ENCODE results near the gene APOL3. TPM values are rescaled to one million over a fixed set of nuclear protein-coding genes. Genes with fewer than 3 reads are reported as not detected.
"Not testable (repeated sequence)": the region's sequence is repeated elsewhere in the genome, so short reads cannot be mapped to it uniquely, and the experiment has no call there.

Gene APOL3
- total RNA-seq, 1 experiment from 2014 or later, result not detected

DNA sequence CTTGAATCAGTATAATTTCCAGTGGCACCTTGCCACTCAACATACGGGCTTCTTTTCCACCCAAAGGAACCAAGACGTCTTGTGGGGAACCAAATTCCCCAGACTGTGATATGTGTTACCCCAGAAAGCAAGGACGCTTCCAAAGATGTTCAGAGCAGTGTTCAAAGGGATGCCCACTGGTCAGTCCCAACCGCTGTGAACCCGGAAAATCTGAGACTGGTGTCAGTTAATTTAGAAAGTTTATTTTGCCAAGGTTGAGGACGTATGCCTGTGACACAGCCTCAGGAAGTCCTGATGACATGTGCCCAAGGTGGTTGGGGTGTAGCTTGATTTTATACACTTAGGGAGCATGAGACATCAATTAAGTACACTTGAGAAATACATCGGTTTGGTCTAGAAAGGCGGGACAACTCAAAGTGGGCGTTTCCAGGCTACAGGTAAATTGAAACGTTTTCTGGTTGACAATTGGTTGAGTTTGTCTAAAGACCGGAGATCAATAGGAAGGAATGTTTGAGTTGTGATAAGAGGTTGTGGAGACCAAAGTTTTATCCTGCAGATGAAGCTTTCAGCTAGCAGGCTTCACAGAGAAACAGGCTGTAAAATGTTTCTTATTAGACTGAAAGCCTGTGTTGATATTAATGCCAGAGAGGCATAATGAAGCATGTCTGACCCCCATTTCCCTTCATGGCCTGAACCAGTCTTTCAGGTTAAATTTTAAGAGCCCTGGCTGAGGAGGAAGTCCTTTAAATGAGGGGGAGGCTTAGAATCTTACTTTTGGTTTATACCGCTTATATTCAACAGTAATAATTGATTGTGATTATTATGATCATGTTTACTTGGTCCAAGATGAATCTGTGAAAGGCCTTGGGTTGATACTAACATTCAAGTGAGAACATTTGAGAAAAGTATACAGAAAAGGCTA lies 6.8 kb downstream of the APOL3 start:
- DNase-seq, result peak; percentile 1
- no peak overlapping the region for H3K23ac ChIP-seq (ENCODE audit: insufficient read length, low read depth, low read length)
- H3K4me1 ChIP-seq (ENCODE audit: insufficient read depth, low read length), result peaks cover 2% of the 10 kb centered on the region; the same call in 1 of the 2 replicates
- H2AK5ac ChIP-seq (ENCODE audit: insufficient read length, low read length), result no peak overlapping the region
- H3T11ph ChIP-seq (ENCODE audit: low read length), result no peak overlapping the region
- H2AFZ ChIP-seq (ENCODE audit: low read length), result no peak overlapping the region
- H2BK15ac ChIP-seq (ENCODE audit: low read depth, low read length), result no peak overlapping the region
- Mint-ChIP-seq H3K9me3 (peaks cover 3 to 5% of the 10 kb centered on the region in 2 experiments; a peak in 3 of 5 replicates), H3K27me3 (ENCODE audit: low read depth) (peaks cover 5% of the 10 kb centered on the region; the same call in 1 of the 2 replicates), H3K4me3 (no peak overlapping the region), H3K36me3 (ENCODE audit: insufficient read depth in 1 of 3, low read depth in 3 of 3) (peaks cover 0 to 8% (median 4%) of the 10 kb centered on the region in 3 experiments; a peak in 3 of 7 replicates), H3K27ac (no peak overlapping the region), H3K4me1 (peaks cover 16 to 20% of the 10 kb centered on the region in 2 experiments)
- H3K23me2 ChIP-seq (ENCODE audit: insufficient read length, low read depth, low read length, poor library complexity, severe bottlenecking), result no peaks in the 10 kb centered on the region
- no peaks in the 10 kb centered on the region for H3K79me2 ChIP-seq (ENCODE audit: insufficient read depth, low read length)
- no peak overlapping the region for H3K27ac ChIP-seq (ENCODE audit: insufficient read length, low read depth, low read length)
- H3K56ac ChIP-seq (ENCODE audit: insufficient read length, low read depth, low read length), result no peak overlapping the region
- H3K9ac ChIP-seq (ENCODE audit: extremely low read depth, insufficient read length, low read length), result no peak overlapping the region
- H4K20me1 ChIP-seq (ENCODE audit: control insufficient read depth, insufficient read depth, insufficient read length), result no peaks in the 10 kb centered on the region
- no peak overlapping the region for H4K5ac ChIP-seq (ENCODE audit: insufficient read length, low read depth, low read length)
- TF ChIP-seq, protein P1, sequence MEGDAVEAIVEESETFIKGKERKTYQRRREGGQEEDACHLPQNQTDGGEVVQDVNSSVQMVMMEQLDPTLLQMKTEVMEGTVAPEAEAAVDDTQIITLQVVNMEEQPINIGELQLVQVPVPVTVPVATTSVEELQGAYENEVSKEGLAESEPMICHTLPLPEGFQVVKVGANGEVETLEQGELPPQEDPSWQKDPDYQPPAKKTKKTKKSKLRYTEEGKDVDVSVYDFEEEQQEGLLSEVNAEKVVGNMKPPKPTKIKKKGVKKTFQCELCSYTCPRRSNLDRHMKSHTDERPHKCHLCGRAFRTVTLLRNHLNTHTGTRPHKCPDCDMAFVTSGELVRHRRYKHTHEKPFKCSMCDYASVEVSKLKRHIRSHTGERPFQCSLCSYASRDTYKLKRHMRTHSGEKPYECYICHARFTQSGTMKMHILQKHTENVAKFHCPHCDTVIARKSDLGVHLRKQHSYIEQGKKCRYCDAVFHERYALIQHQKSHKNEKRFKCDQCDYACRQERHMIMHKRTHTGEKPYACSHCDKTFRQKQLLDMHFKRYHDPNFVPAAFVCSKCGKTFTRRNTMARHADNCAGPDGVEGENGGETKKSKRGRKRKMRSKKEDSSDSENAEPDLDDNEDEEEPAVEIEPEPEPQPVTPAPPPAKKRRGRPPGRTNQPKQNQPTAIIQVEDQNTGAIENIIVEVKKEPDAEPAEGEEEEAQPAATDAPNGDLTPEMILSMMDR (conservative IDR thresholded peaks at IDR 0.05), result no peak
- H3K18ac ChIP-seq (ENCODE audit: insufficient read length, low read depth, low read length), result no peak overlapping the region
- H3K14ac ChIP-seq (ENCODE audit: insufficient read depth, low read length), result no peak overlapping the region
- H4K8ac ChIP-seq (replicated peaks; ENCODE audit: insufficient read length, low read depth, low read length), result no peak overlapping the region
- no peak overlapping the region for H3K4ac ChIP-seq (ENCODE audit: low read depth, low read length)
- H2BK5ac ChIP-seq (ENCODE audit: insufficient read length, low read length), result no peak overlapping the region
- H2BK20ac ChIP-seq (ENCODE audit: low read depth, low read length, poor library complexity, severe bottlenecking), result no peak overlapping the region
- H2BK120ac ChIP-seq (ENCODE audit: low read depth, low read length, poor library complexity, severe bottlenecking), result no peak overlapping the region
- H4K91ac ChIP-seq (ENCODE audit: insufficient read length, low read depth, low read length), result no peak overlapping the region
- no CpG with 5 or more reads among the region's 12 CpGs for WGBS (ENCODE audit: extremely low coverage, insufficient read length, low lambda C conversion rate)
- H3K79me1 ChIP-seq (ENCODE audit: insufficient read depth, low read depth, low read length, poor library complexity, severe bottlenecking), result no peaks in the 10 kb centered on the region
- H3K4me2 ChIP-seq (ENCODE audit: insufficient read depth, insufficient read length, low read length), result no peak overlapping the region
- H2BK12ac ChIP-seq (ENCODE audit: insufficient read length, low read depth, low read length), result no peak overlapping the region
- H3K9me3 ChIP-seq (ENCODE audit: control insufficient read depth, low read depth, low read length), result no peaks in the 10 kb centered on the region
- H3K27me3 ChIP-seq (ENCODE audit: insufficient read depth, low read length), result no peaks in the 10 kb centered on the region

DNA sequence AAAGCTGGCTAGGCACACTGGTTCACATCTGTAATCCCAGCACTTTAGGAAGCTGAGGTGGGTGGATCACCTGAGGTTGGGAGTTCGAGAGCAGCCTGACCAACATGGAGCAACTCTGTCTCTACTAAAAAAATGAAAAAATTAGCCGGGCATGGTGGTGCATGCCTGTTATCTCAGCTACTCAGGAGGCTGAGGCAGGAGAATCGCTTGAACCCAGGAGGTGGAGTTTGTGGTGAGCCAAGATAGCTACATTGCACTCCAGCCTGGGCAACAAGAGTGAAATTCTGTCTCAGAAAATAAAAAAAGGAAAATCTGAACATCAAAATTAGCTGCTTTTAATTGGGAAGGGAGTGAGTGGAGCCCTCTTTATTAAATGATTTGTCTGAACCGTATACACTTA lies 7.7 kb downstream of the APOL3 start:
- not testable (repeated sequence) for H2BK120ac ChIP-seq (ENCODE audit: low read depth, low read length, poor library complexity, severe bottlenecking); H2BK5ac ChIP-seq (ENCODE audit: insufficient read length, low read length); H2AK5ac ChIP-seq (ENCODE audit: insufficient read length, low read length); H3K18ac ChIP-seq (ENCODE audit: insufficient read length, low read depth, low read length); H3K9ac ChIP-seq (ENCODE audit: extremely low read depth, insufficient read length, low read length); H3K23ac ChIP-seq (ENCODE audit: insufficient read length, low read depth, low read length); H3K4ac ChIP-seq (ENCODE audit: low read depth, low read length); H3T11ph ChIP-seq (ENCODE audit: low read length); H4K8ac ChIP-seq (replicated peaks; ENCODE audit: insufficient read length, low read depth, low read length); H3K27me3 Mint-ChIP-seq (ENCODE audit: low read depth); H3K4me1 ChIP-seq (ENCODE audit: insufficient read depth, low read length); H2BK15ac ChIP-seq (ENCODE audit: low read depth, low read length); H3K14ac ChIP-seq (ENCODE audit: insufficient read depth, low read length); H2BK12ac ChIP-seq (ENCODE audit: insufficient read length, low read depth, low read length); H3K36me3 Mint-ChIP-seq (ENCODE audit: insufficient read depth in 1 of 3, low read depth in 3 of 3); H3K56ac ChIP-seq (ENCODE audit: insufficient read length, low read depth, low read length); H3K27ac ChIP-seq (ENCODE audit: insufficient read length, low read depth, low read length); H3K9me3 Mint-ChIP-seq; H4K5ac ChIP-seq (ENCODE audit: insufficient read length, low read depth, low read length); H3K27me3 ChIP-seq (ENCODE audit: insufficient read depth, low read length); H3K23me2 ChIP-seq (ENCODE audit: insufficient read length, low read depth, low read length, poor library complexity, severe bottlenecking); H3K79me2 ChIP-seq (ENCODE audit: insufficient read depth, low read length); H2AFZ ChIP-seq (ENCODE audit: low read length); H4K20me1 ChIP-seq (ENCODE audit: control insufficient read depth, insufficient read depth, insufficient read length); H2BK20ac ChIP-seq (ENCODE audit: low read depth, low read length, poor library complexity, severe bottlenecking); H3K9me3 ChIP-seq (ENCODE audit: control insufficient read depth, low read depth, low read length); H3K4me2 ChIP-seq (ENCODE audit: insufficient read depth, insufficient read length, low read length); DNase-seq; H3K4me3 Mint-ChIP-seq; H3K27ac Mint-ChIP-seq; H4K91ac ChIP-seq (ENCODE audit: insufficient read length, low read depth, low read length); H3K79me1 ChIP-seq (ENCODE audit: insufficient read depth, low read depth, low read length, poor library complexity, severe bottlenecking)
- peaks cover 15 to 17% of the 10 kb centered on the region in 2 experiments for H3K4me1 Mint-ChIP-seq
- no CpG with 5 or more reads among the region's 4 CpGs for WGBS (ENCODE audit: extremely low coverage, insufficient read length, low lambda C conversion rate)
